Measurements from ENCODE around the gene UGT1A3.

DNA sequence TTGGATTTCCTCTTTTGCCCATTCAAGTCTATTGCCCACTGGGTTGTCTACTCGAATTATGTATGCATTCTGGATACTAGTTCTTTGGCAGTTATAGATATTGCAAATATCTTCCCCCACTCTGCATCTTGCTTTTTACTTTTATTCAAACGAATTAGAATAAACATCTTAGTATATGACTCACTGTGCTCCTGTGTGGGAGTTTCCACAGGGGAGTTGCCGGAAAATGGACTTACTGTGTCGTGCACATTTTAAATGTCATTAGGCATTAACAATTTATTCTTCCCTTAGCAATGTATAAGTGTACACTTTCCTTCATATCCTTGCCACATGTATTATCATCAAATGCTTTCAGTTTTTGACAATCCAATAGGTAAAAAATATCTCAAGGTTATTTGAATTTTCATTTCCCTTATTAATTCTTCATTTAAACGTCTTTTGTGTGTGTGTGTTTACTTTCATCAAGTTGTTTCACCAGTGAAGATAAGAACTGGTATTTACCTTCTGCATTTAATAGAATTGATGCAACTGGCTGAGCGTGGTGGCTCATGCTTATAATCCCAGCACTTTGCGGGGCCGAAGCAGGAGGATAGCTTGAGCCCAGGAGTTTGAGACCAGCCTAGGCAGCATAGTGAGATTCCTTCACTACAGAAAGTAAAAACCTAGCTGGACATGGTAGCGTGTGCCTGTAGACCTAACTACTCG, 20.8 kb upstream of the UGT1A3 start:
- TF ChIP-seq, protein P1, sequence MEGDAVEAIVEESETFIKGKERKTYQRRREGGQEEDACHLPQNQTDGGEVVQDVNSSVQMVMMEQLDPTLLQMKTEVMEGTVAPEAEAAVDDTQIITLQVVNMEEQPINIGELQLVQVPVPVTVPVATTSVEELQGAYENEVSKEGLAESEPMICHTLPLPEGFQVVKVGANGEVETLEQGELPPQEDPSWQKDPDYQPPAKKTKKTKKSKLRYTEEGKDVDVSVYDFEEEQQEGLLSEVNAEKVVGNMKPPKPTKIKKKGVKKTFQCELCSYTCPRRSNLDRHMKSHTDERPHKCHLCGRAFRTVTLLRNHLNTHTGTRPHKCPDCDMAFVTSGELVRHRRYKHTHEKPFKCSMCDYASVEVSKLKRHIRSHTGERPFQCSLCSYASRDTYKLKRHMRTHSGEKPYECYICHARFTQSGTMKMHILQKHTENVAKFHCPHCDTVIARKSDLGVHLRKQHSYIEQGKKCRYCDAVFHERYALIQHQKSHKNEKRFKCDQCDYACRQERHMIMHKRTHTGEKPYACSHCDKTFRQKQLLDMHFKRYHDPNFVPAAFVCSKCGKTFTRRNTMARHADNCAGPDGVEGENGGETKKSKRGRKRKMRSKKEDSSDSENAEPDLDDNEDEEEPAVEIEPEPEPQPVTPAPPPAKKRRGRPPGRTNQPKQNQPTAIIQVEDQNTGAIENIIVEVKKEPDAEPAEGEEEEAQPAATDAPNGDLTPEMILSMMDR (IDR thresholded peaks at IDR 0.05; ENCODE audit: insufficient read depth, low read length, poor library complexity, severe bottlenecking) = no peak
- no peak for TF ChIP-seq EZH2phosphoT487 (conservative IDR thresholded peaks at IDR 0.05; ENCODE audit: low read length)
